GM15510 (cell line): ENCODE data around the gene IL17RB.

Experiments
- POLR2A ChIP-seq: IDR thresholded peaks from 3 replicates; pipeline ENCODE4 v1.6.1; 2011; ENCODE audit warnings: borderline replicate concordance; ENCODE audit not compliant: insufficient read length; ENCODE audit errors: extremely low read depth

IL17RB gene

DNA sequence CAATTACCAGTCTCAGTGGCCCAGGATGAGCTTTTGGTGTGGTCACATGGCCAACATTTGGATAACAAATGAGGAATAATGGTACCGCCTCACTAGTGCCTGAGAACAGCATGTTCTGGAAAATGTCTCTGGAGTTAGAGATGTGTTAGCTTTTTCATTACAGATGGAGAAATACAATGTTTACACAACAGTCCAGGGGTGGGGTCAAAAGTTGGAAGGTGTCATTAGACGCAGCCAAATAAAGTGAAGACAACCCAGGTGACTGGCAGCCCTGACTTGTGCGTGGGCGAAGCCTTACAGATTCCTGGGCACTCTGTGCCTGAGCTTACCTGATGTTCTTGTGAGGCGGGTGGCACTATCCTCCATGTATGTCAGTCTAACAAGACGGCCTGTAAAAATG, 12.8 kb downstream of the IL17RB start:
- TF ChIP-seq POLR2A, result no peak

DNA sequence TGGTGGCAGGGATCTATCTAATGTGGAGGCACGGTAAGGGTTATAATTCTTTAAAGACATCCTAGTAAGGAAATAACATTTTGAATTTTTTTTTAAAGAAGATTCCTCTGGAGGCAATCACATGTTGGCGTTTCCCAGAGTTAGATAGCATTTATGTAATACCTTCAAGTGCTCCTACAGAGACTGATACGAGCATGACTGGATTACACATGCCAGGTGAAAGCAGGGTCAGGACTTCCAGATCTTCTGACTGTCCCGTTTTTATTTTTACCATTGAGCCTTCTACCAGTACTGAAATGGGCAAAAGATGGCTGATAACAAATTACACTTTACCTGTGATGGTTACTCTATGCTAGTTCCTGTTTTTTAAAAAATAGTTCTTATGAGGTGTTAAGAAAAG, 13.8 kb downstream of the IL17RB start:
- TF ChIP-seq POLR2A, result no peak

DNA sequence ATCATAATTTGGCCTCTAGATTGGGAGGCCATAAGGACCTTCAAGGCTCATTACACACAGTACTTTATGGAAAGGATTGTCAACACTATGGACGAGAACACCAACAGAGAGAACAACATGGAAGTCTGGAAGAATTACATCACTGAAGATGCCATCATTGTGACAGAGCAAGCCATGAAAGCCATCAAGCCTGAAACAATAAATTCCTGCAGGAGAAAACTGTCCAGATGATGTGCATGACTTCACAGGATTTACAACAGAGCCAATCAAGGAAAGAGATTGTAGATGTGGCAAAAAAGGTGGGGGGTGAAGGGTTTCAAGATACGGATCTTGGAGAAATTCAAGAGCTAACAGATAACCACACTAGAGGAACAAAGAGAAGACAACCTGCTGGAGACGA, 15.9 kb downstream of the IL17RB start:
- no peak for TF ChIP-seq POLR2A

DNA sequence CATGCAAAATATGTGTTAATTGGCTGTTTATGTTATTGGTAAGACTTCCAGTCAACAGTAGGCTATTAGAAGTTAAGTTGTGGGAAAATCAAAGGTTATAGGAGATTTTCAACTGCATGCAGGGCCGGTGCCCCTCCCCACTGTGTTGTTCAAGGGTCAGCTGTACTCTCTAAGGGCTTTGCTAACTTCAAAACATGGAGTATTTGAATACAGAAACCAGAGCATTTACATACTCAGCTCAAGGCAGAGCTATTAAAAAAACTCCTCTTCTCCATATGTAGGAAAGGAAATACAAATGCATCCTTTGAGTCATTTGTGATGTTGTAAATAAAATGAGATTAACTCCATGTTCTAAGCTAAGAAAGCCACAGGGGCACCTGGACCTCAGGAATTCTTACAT, 16.8 kb downstream of the IL17RB start:
- TF ChIP-seq POLR2A, result no peak

DNA sequence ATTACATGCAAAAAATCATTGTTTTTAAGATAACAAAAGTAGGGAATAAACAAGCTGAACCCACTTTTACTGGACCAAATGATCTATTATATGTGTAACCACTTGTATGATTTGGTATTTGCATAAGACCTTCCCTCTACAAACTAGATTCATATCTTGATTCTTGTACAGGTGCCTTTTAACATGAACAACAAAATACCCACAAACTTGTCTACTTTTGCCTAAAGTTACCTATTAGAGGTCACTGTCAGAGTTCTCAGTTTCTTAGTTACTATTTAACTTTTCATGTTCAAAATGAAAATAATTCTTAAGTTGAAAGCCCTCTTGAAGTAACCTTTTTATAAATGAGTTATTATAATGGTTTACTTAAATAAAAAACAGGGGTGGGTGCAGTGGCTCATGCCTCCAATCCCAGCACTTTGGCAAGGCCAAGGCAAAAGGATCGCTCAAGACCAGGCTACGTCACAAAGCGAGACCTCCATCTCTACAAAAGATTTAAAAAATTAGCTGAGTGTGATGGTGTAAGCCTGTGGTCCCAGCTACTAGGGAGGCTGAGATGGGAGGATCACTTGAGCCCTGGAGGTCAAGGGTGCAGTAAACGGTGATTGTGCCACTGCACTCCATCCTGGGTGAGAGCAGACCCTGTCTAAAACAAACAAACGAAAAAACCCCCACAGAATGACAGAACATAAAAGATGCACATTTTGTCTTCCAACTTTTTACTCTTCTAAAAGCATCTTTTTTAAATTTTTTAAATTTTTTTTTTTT, 19.5 kb downstream of the IL17RB start:
- TF ChIP-seq POLR2A, result no peak

DNA sequence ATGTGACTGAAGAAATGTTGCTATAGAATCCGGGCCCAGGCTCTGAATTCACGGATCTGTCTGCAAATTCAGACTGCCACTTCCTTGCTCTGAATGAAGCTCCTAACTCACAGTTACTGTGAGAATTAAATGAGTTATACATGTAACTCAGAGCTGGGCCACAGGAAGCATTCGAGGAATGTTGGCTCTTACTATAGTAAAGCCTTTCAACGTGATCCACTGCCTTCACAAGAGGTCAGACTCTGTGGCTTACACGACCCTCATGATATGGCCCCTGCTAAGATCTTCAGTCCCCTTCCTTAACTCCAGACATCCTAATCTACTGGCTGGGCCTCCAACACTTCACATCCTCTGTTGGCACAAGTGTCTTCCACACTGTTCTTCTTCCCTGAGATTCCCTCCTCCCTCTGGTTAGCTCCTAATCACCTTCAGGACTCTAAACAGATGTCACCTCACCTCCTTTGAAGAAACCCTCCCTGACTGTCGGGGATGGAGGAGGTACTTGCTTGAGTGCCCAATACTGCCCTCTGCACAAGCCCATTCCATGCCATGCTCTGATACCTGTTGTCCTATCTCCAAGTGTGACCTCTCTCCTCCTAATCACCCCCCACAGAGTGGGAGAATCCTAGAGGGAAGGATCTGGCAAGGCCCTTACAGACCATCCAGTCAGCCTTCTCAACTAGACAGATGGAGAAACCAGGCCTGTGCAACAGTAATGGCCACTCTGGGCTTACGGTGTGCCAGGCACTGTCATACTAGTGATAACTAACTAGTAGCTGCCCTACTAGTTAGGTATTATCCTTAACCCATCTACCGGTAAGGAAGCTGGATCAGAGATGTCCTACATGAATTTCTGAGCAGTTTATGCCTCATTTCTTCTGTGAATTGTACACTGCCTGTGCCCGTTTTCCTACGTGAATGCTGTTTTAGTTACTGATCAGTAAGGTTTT, 34.3 kb downstream of the IL17RB start:
- no peak for TF ChIP-seq POLR2A

DNA sequence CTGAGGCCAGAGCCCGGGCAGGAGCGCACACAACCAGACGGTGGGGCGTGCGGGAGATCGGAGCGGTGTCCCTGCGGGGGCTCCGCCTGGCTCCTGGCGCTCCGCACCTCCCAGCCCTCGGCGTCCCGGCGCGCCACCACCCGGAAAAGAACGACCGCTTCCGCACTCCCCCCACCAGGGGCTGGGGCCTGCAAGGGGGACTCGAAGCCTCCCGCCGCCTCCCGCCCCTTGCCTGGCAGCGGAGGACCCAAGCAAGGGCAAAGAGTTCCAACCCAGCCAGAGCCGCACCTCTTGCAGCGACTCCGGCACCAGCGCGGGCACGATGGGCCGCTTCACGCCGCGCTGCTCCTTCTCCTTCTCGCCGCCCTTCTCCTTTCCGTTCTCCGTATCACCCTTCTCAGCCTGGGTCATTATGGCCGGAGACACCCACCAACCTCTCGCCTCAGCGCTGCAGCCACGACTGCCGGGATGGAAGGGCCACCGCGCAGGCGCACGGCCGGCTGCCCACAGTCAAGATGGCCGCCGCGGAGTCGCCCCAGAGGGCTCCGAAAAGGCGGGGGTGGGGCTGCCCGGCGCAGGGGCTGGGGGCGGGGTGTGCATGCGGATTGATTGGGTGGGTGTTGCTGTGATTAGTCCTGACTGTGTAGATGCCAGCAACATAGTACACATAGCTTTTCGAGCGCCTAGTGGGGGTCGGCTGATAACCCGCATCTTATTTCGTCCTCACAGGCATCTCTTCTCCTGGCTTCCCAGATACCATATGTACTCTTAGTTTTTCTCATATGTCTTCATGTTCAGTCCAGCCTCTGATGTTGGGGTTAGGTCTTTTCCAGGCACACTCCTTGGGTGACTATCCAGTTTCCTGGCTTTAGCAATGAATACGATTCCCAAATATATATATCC, 35.6 kb downstream of the IL17RB start, which contains the start of gene ACTR8:
TSS of gene ACTR8 (minus strand) at position 462 of the 903 bp plus-strand sequence. CDS start at position 411, 51 bp downstream.
- TF ChIP-seq POLR2A, result peak; percentile 85

DNA sequence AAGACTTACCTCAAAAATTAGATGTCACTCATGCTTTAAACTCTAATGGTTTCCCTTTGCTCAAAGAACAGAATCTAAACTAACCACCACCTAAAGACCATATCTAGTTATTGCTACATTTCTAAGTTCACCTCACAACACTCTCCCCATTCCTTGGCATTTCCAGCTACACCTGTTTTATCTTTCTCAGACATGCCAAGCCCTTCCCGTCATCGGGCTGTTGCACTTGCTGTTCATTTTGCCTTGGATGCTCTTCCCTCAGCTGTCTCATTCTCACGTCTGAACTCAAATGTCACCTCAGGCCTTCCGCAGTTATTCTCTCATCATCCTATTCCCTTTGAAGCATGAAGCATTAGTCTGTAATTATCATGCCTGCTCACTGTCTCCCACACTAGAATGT, 36.6 kb downstream of the IL17RB start:
- TF ChIP-seq POLR2A, result no peak

DNA sequence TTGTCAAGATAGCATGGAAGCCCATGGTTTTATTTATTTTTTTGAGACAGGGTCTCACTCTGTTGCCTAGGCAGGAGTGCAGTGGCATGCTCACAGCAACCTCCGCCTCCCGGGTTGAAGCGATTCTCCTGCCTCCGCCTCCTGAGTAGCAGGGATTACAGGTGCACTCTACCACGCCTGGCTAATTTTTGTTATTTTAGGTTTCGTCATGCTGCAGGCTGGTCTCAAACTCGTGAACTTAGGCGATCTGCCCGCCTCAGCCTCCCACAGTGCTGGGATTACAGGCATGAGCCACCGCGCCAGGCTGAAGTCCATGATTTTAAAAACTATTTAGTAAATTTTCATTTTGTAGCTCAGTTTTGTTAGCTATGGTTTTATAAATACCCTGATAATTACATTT, 38.3 kb downstream of the IL17RB start:
- TF ChIP-seq POLR2A, result no peak

DNA sequence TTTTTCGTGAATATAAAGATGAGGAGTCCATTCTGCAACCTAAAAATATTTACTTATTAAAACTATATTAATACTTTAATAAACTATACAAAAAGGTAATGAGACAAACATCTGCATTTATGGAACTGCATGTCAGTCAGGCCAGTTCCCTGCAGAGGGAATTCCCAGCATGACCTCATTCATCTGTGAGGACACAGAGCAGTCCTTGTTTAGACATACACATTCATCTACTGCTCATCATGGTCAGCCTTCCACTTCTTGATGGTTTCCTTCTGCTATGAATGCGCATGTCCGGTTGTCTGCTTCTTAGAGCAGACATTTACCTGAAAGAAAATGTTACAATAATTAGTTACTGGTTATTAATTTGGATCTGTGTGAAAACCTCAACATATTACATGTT, 38.9 kb downstream of the IL17RB start:
- TF ChIP-seq POLR2A, result no peak

DNA sequence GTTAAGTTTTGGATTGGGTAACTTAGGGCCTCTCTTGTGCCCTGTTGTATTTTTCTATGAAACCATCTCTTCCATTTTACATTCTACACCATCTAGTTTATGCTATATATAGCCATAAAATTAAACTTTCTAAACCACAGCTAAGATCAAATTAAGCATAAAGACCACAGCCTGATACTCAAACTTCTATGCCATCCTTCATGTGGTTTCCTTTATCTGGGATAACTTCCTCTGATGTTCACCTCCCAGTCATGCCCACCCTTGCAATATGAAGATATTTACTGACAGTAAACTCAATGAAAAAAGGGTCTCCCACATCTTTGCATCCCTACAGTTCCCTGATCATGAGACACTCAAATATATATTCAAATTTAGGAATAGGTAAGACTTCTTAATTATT, 41.1 kb downstream of the IL17RB start:
- TF ChIP-seq POLR2A, result no peak

DNA sequence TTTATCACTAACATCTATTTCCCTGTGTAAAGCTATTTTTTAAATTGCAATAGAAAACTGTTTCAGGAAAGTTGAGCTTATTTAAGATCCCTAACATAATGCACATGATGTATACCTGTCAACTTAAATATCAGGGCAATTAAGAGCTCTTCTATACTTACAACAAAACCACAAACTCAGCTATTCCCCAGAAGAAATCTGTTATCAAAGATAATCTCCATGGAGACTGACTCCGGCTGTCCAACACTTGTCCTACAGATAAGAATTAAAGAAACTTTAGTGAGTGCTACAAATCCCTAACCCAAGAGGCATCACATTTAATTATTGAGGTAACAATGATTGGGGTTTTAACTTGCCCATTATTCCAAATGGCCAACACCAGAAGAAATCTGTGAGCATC, 41.9 kb downstream of the IL17RB start:
- TF ChIP-seq POLR2A, result no peak

DNA sequence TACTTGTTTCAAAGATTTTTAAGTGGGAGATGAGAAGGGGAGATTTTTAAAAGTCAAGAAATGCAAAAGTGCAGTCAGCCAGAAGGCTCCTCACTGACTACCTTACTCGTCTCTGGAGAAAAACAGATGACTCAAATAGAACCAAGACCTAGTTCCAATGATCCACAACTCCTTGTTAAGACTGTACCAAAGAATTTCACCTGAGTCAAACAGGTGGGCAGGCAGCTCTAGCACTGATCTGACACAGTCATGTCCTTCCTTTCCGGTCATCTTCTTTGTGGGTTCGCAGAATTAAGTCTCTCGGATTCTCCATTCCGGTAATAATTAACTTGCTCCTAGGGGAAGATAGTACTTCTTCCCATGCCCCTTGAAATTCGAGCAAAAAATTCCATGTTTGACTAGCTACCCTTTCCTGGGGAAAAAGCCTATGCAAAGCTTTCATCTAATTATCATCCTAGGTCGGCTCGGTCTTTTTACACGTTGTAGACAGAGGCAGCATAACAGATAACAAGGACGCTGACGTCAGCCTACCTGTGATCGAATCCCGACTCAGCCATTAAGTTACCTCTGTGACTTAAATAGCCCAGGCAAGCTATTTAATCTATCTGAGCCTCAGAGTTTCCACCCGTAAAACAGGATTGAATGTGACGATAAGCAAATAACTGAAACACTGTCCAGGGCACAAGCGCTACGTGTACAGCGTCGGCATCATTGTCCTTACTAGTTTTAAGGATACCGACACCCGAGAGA, 44.5 kb downstream of the IL17RB start:
- no peak for TF ChIP-seq POLR2A
